Keratinocyte (primary cell): ENCODE measurements around the gene CCDC146. TPM values are rescaled to one million over a fixed set of nuclear protein-coding genes. Genes with fewer than 3 reads are reported as not detected.

ENCODE experiments used
- DNase-seq: peaks from one replicate; pipeline ENCODE4 v3.0.0-alpha.2; 2011; ENCODE audit warnings: low read depth, missing footprints, low spot score
- FAIRE-seq: peaks from 2 replicates; lab custom pipeline; 2011; peaks lifted over from hg19 to GRCh38; lab: Jason Lieb, UNC
- H2AFZ ChIP-seq: 2 replicates; pipeline ENCODE4 v1.6.0; 2012; ENCODE audit warnings: low read length, control low read depth, inconsistent platforms; ENCODE audit not compliant: control insufficient read depth
- H3K27ac ChIP-seq: 2 replicates; pipeline ENCODE4 v1.5.1; 2011; ENCODE audit warnings: low read length; ENCODE audit not compliant: control insufficient read depth, insufficient read depth
- H3K27me3 ChIP-seq: 3 replicates; pipeline ENCODE4 v1.6.0; 2011; ENCODE audit warnings: low read length; ENCODE audit not compliant: control insufficient read depth, insufficient read depth; ENCODE audit errors: extremely low read depth
- H3K36me3 ChIP-seq, 2 experiments: 2 replicates in 1 of 2; 3 replicates in 1 of 2; pipeline ENCODE4 v1.5.1; 2011; ENCODE audit warnings: low read length in 2 of 2, mild to moderate bottlenecking in 1 of 2; ENCODE audit not compliant: control insufficient read depth in 2 of 2, insufficient read depth in 2 of 2; ENCODE audit errors: extremely low read depth in 1 of 2
- H3K4me1 ChIP-seq: 3 replicates; pipeline ENCODE4 v1.5.1; 2011; ENCODE audit warnings: low read length; ENCODE audit not compliant: control insufficient read depth, insufficient read depth; ENCODE audit errors: extremely low read depth
- H3K4me2 ChIP-seq: 3 replicates; pipeline ENCODE4 v1.6.0; 2011; ENCODE audit warnings: low read depth, low read length; ENCODE audit not compliant: control insufficient read depth, insufficient read depth; ENCODE audit errors: extremely low read depth
- H3K4me3 ChIP-seq, 3 experiments: fragments of 200-600 bp in 1 of 3; sonication (generic) in 1 of 3; 2 replicates in 2 of 3; 3 replicates in 1 of 3; pipeline ENCODE4 v1.5.1; 2011 to 2016; ENCODE audit warnings: low read length in 3 of 3, mild to moderate bottlenecking in 3 of 3, control low read depth in 2 of 3, inconsistent platforms in 1 of 3, low read depth in 1 of 3, mixed read lengths in 1 of 3, mixed run types in 1 of 3, moderate library complexity in 1 of 3; ENCODE audit not compliant: control insufficient read depth in 2 of 3, insufficient read depth in 2 of 3; ENCODE audit errors: extremely low read depth in 1 of 3
- H3K79me2 ChIP-seq: 2 replicates; pipeline ENCODE4 v1.6.0; 2012; ENCODE audit warnings: low read length; ENCODE audit not compliant: control insufficient read depth, insufficient read depth
- H3K9ac ChIP-seq: 3 replicates; pipeline ENCODE4 v1.6.0; 2011; ENCODE audit warnings: low read length; ENCODE audit not compliant: control insufficient read depth, insufficient read depth; ENCODE audit errors: extremely low read depth
- H3K9me1 ChIP-seq: 3 replicates; pipeline ENCODE4 v1.6.0; 2011; ENCODE audit warnings: low read length; ENCODE audit not compliant: control insufficient read depth, insufficient read depth; ENCODE audit errors: extremely low read depth
- H3K9me3 ChIP-seq: 2 replicates; pipeline ENCODE4 v1.5.1; 2012; ENCODE audit warnings: low read depth, low read length; ENCODE audit not compliant: control insufficient read depth
- H4K20me1 ChIP-seq: 3 replicates; pipeline ENCODE4 v1.6.0; 2011; ENCODE audit warnings: low read length; ENCODE audit not compliant: control insufficient read depth, insufficient read depth; ENCODE audit errors: extremely low read depth
- CTCF ChIP-seq, 3 experiments: IDR thresholded peaks in 1 of 3; conservative IDR thresholded peaks in 1 of 3; optimal IDR thresholded peaks in 1 of 3; 2 replicates in 2 of 3; 3 replicates in 1 of 3; pipeline versions ENCODE3 to v1.5.1; 2011; ENCODE audit warnings: low read length in 3 of 3, mild to moderate bottlenecking in 3 of 3, moderate library complexity in 2 of 3, control low read depth in 1 of 3, inconsistent platforms in 1 of 3; ENCODE audit not compliant: insufficient read depth in 2 of 3; ENCODE audit errors: extremely low read depth in 1 of 3
- EZH2 ChIP-seq: IDR thresholded peaks from one replicate; pipeline ENCODE4 v1.6.1; 2012; ENCODE audit warnings: inconsistent platforms, mild to moderate bottlenecking, low read length, moderate library complexity
- dilution Hi-C: fragments of 300-500 bp; cut with MboI; formaldehyde crosslinking; loops from one replicate; pipeline ENCODE4 v1.7.0; 2020; ENCODE audit warnings: low sequenced_read_pairs; ENCODE audit not compliant: extremely low pct_ligation_motif_present
- polyA plus RNA-seq, 5 experiments: library from polyadenylated mRNA; depleted of rRNA in 3 of 5; stranded (reverse) in 3 of 5; stranded (forward) in 1 of 5; unstranded in 1 of 5; fragments of >200 nt; gene quantifications; 1 replicate in 1 of 5; 2 replicates in 3 of 5; 3 replicates in 1 of 5; pipeline versions ENCODE4 v1.2.1 to v1.2.3, GENCODE V29; 2011 to 2012; ENCODE audit warnings: missing spikeins in 2 of 5, low read depth in 1 of 5, low replicate concordance in 1 of 5

The CCDC146 gene
- polyA plus RNA-seq, 1 donor (not counting 4 experiments of a cell fraction or from before 2014, with no cell fraction given): 5.7 TPM

DNA sequence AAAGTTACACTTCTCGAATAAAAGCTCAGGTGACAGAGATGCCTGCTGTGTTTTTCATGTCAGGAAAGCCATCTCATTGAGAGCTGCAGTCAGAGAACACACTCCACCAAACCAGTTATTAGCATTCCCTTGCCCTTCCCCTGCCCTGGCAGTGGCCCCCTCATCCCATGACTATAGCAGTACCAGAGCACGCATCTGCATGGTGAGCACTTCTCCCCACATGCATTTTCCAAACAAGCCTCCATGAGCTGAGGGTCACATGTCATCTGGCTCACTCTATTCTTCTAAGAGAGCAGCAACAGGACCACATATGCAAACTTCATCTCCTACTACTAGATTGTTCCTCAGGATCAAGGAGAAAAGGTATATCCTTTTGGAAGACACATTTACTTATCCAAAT, 119.7 kb downstream of the CCDC146 start:
- Histone ChIP-seq H3K4me2 (no peak overlapping the region), H3K9me3 (no peaks in the 10 kb centered on the region), H3K36me3 (no peaks in the 10 kb centered on the region), H3K27ac (no peak overlapping the region), H3K9me1 (no peaks in the 10 kb centered on the region), H3K27me3 (no peaks in the 10 kb centered on the region), H3K79me2 (no peaks in the 10 kb centered on the region), H4K20me1 (no peaks in the 10 kb centered on the region), H3K4me1 (no peaks in the 10 kb centered on the region), H3K9ac (no peak overlapping the region), H3K4me3 (no peak overlapping the region), H2AFZ (no peak overlapping the region)
- dilution Hi-C loops: no loop called here
- TF ChIP-seq CTCF (optimal IDR thresholded peaks at IDR 0.05 in 1 of 3, IDR thresholded peaks at IDR 0.05 in 1 of 3, conservative IDR thresholded peaks at IDR 0.05 in 1 of 3; ENCODE audit: extremely low read depth in 1 of 3, insufficient read depth in 2 of 3, low read length in 3 of 3) (no peak), EZH2 (no peak)
- DNase-seq (no peak), FAIRE-seq (no peak)

GRCh38 chr7:77242554-77242953, 120.1 kb downstream of the CCDC146 start:
- DNase-seq (no peak), FAIRE-seq (no peak)
- no peak overlapping the region for H3K9ac ChIP-seq
- dilution Hi-C loops: no loop called here
- no peaks in the 10 kb centered on the region for H3K36me3 ChIP-seq
- H3K4me3 ChIP-seq: no peak overlapping the region
- TF ChIP-seq EZH2 (no peak), CTCF (optimal IDR thresholded peaks at IDR 0.05 in 1 of 3, IDR thresholded peaks at IDR 0.05 in 1 of 3, conservative IDR thresholded peaks at IDR 0.05 in 1 of 3; ENCODE audit: extremely low read depth in 1 of 3, insufficient read depth in 2 of 3, low read length in 3 of 3) (no peak)
- H4K20me1 ChIP-seq: no peaks in the 10 kb centered on the region
- no peak overlapping the region for H3K27ac ChIP-seq
- H3K27me3 ChIP-seq: no peaks in the 10 kb centered on the region
- H3K9me1 ChIP-seq: no peaks in the 10 kb centered on the region
- no peaks in the 10 kb centered on the region for H3K9me3 ChIP-seq
- no peak overlapping the region for H2AFZ ChIP-seq
- H3K4me1 ChIP-seq: no peaks in the 10 kb centered on the region
- H3K4me2 ChIP-seq: no peak overlapping the region
- no peaks in the 10 kb centered on the region for H3K79me2 ChIP-seq
